ENCODE measurements around the gene ATP5MC2.
"Not testable (repeated sequence)": the region's sequence is repeated elsewhere in the genome, so short reads cannot be mapped to it uniquely, and the experiment has no call there.

Gene ATP5MC2

GRCh38 chr12:53688134-53688533 is 12.3 kb upstream of the ATP5MC2 start:
- no peak for DNase-seq

- no peak for DNase-seq
These were observed 10.6 kb upstream of the ATP5MC2 start for GRCh38 chr12:53686436-53686835.

- DNase-seq: no peak
These were observed 8.9 kb upstream of the ATP5MC2 start for GRCh38 chr12:53684654-53685220.

- no peak for DNase-seq
These were observed 8.1 kb upstream of the ATP5MC2 start for GRCh38 chr12:53683983-53684382.

- DNase-seq: no peak
These were observed 7.6 kb upstream of the ATP5MC2 start for GRCh38 chr12:53683494-53683893.

- not testable (repeated sequence) for DNase-seq
These were observed 4.2 kb upstream of the ATP5MC2 start for GRCh38 chr12:53680061-53680460.

GRCh38 chr12:53677800-53678148 is 1.9 kb upstream of the ATP5MC2 start:
- no peak for DNase-seq

- DNase-seq: peak; percentile 50
These were observed 1.3 kb upstream of the ATP5MC2 start for GRCh38 chr12:53677016-53677799.

GRCh38 chr12:53676656-53677015 is 753 bp upstream of the ATP5MC2 start:
- DNase-seq: peak; percentile 55

GRCh38 chr12:53674977-53675700 is 744 bp downstream of the ATP5MC2 start:
- no peak for DNase-seq

- DNase-seq: no peak
These were observed 4.9 kb downstream of the ATP5MC2 start for GRCh38 chr12:53670971-53671370.

- no peak for DNase-seq
These were observed 5.6 kb downstream of the ATP5MC2 start for GRCh38 chr12:53670308-53670707.

- no peak for DNase-seq
These were observed 8.8 kb downstream of the ATP5MC2 start for GRCh38 chr12:53667080-53667479.

- no peak for DNase-seq
These were observed 10.9 kb downstream of the ATP5MC2 start for GRCh38 chr12:53664936-53665335.

GRCh38 chr12:53664191-53664590 is 11.7 kb downstream of the ATP5MC2 start:
- no peak for DNase-seq

GRCh38 chr12:53660041-53660440 is 15.8 kb downstream of the ATP5MC2 start:
- no peak for DNase-seq

GRCh38 chr12:53659571-53659981 is 16.3 kb downstream of the ATP5MC2 start:
- no peak for DNase-seq

GRCh38 chr12:53659011-53659551 is 16.8 kb downstream of the ATP5MC2 start:
- DNase-seq: peak; percentile 69

- no peak for DNase-seq
These were observed 18.8 kb downstream of the ATP5MC2 start for GRCh38 chr12:53657041-53657440.

- no peak for DNase-seq
These were observed 22.3 kb downstream of the ATP5MC2 start for GRCh38 chr12:53653595-53653994.

- peak; percentile 71 for DNase-seq
These were observed 23.5 kb downstream of the ATP5MC2 start for GRCh38 chr12:53652366-53652765.

- DNase-seq: peak; percentile 25
These were observed 24.1 kb downstream of the ATP5MC2 start for GRCh38 chr12:53651737-53652136.

- not testable (repeated sequence) for DNase-seq
These were observed 29.6 kb downstream of the ATP5MC2 start for GRCh38 chr12:53646300-53646699.

GRCh38 chr12:53645165-53645564 is 30.7 kb downstream of the ATP5MC2 start:
- DNase-seq: peak; percentile 46
